ENCODE results near the gene LRRC36. TPM values are rescaled to one million over a fixed set of nuclear protein-coding genes. Genes with fewer than 3 reads are reported as not detected.

Gene LRRC36
- total and polyA plus RNA-seq, 2 of the 8 experiments (the other 6 are each of a cell fraction or from before 2014, with no cell fraction given) = 0.15 TPM; not detected in 1

DNA sequence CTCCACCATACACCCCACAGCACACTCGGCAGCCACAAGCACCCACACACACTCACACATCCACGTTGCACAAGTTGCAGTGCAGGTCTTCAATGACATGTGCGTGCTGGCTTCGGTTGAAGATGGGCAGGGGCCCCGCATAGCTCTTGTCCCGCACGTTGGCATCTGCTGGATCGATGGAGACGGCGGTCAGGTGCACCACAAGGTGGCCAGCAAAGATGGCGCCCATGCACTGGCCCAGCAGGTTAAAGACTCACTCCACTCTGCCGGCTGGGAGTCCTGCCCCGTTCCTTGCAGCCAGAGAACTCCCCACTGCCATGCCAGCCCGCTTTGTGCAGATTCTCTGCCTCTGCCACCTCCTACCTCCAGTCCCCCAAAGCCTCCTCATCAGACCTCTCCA is 74.3 kb downstream of the LRRC36 start:
- WGBS, 2 experiments (ENCODE audit: extremely low coverage in 1 of 2, insufficient coverage in 1 of 2, insufficient read length in 1 of 2, insufficient replicate concordance in 2 of 2, low coverage in 1 of 2, low lambda C conversion rate in 2 of 2, missing lambda C conversion rate in 1 of 2) = 88% methylated on average over 14 of the region's 14 CpGs; no CpG with 5 or more reads in 1 of the 2 experiments
- TF ChIP-seq SP1 (IDR thresholded peaks at IDR 0.05; ENCODE audit: low read depth, low read length) = no peak
- TF ChIP-seq JUND (IDR thresholded peaks at IDR 0.05; ENCODE audit: low read length) = no peak
- TF ChIP-seq POLR2A (IDR thresholded peaks at IDR 0.05; ENCODE audit: control extremely low read depth in 1 of 2, low read depth in 2 of 2, low read length in 2 of 2) = no peak
- no peak for TF ChIP-seq E2F6 (IDR thresholded peaks at IDR 0.05)
- TF ChIP-seq SAP30 (IDR thresholded peaks at IDR 0.05; ENCODE audit: insufficient read depth, insufficient replicate concordance, low read length) = no peak
- no peak for TF ChIP-seq MAX (IDR thresholded peaks at IDR 0.05)
- TF ChIP-seq SUZ12 (IDR thresholded peaks at IDR 0.05; ENCODE audit: low read length) = no peak
- no peak for TF ChIP-seq EGR1 (IDR thresholded peaks at IDR 0.05; ENCODE audit: borderline replicate concordance, low read depth, low read length)
- TF ChIP-seq PHF8 (conservative IDR thresholded peaks at IDR 0.05; ENCODE audit: low read depth, low read length) = no peak

More for the DNA sequence above, 74.3 kb downstream of the LRRC36 start:
- H3K4me3 ChIP-seq (ENCODE audit: extremely low read depth in 1 of 4, insufficient read depth in 2 of 4, low read depth in 3 of 4, low read length in 4 of 4) = no peak overlapping the region
- DNase-seq (ENCODE audit: low read depth in 1 of 2, low spot score in 2 of 2) = no peak
- H3K79me2 ChIP-seq (ENCODE audit: control insufficient read depth in 1 of 2, insufficient read depth in 2 of 2, low read length in 2 of 2) = no peaks in the 10 kb centered on the region
- no peak overlapping the region for H2BK120ac ChIP-seq (replicated peaks; ENCODE audit: low read depth, low read length)
- no peak overlapping the region for H3K23ac ChIP-seq (ENCODE audit: insufficient read length)
- POLR2A ChIA-PET (ENCODE audit: partially characterized antibody) = interaction anchor here (1.2 kb wide), 1 partner anchor 14 kb away, joined by 4 read pairs; no protein-coding TSS in a partner anchor
- H3K9me3 ChIP-seq (ENCODE audit: insufficient read depth in 2 of 2, low read depth in 1 of 2, low read length in 1 of 2) = no peaks in the 10 kb centered on the region
- H3K14ac ChIP-seq (ENCODE audit: insufficient read length) = no peak overlapping the region
- H3K27ac ChIP-seq (ENCODE audit: low read depth, low read length) = no peak overlapping the region
- H4K8ac ChIP-seq (ENCODE audit: extremely low read depth, insufficient read depth, low read length) = no peak overlapping the region; the same call in 1 of the 2 replicates
- no peak overlapping the region for H3K4ac ChIP-seq (replicated peaks; ENCODE audit: insufficient read length, low read depth, low read length)
- H4K5ac ChIP-seq (ENCODE audit: insufficient read length, low read depth, low read length) = no peak overlapping the region
- H3K23me2 ChIP-seq (ENCODE audit: low read depth, low read length) = peaks cover 2% of the 10 kb centered on the region; the same call in 1 of the 2 replicates
- H4K91ac ChIP-seq (replicated peaks; ENCODE audit: insufficient read length, low read length) = no peak overlapping the region
- no peak overlapping the region for H2AFZ ChIP-seq (ENCODE audit: low read length)
- H2BK12ac ChIP-seq (ENCODE audit: low read depth, low read length) = no peak overlapping the region
- no peak overlapping the region for H3K4me2 ChIP-seq (ENCODE audit: insufficient read depth in 1 of 2, low read depth in 2 of 2, low read length in 2 of 2)
- H2BK20ac ChIP-seq (ENCODE audit: low read length) = no peak overlapping the region
- H2BK15ac ChIP-seq (ENCODE audit: low read length) = no peak overlapping the region
- H3K9ac ChIP-seq (replicated peaks in 1 of 4; ENCODE audit: extremely low read depth in 1 of 4, low read depth in 3 of 4, low read length in 3 of 4) = no peak overlapping the region
- H4K20me1 ChIP-seq (replicated peaks in 1 of 2; ENCODE audit: control insufficient read depth in 1 of 2, insufficient read depth in 2 of 2, low read length in 2 of 2) = no peaks in the 10 kb centered on the region
- peaks cover 0 to 11% (median 7%) of the 10 kb centered on the region in 4 experiments; a peak in 4 of 7 replicates for H3K27me3 ChIP-seq (replicated peaks in 1 of 4; ENCODE audit: control insufficient read depth in 3 of 4, extremely low read depth in 1 of 4, insufficient read depth in 3 of 4, low read length in 3 of 4)
- no peak overlapping the region for H2BK5ac ChIP-seq (ENCODE audit: low read depth, low read length)
- no peaks in the 10 kb centered on the region for H3K79me1 ChIP-seq (ENCODE audit: low read depth, low read length)
- H3K56ac ChIP-seq (replicated peaks; ENCODE audit: insufficient read length, low read depth, low read length) = no peak overlapping the region
- H3K36me3 ChIP-seq (ENCODE audit: control insufficient read depth in 2 of 4, insufficient read depth in 4 of 4, low read length in 3 of 4) = no peaks in the 10 kb centered on the region
- CTCF ChIA-PET (ENCODE audit: partially characterized antibody) = interaction anchor here (0.8 to 32.4 kb wide), 16 partner anchors 12 to 140 kb away, joined by 3 to 476 read pairs (median 6); partner anchors contain the start of genes HSD11B2, KCTD19, LRRC36 and ZDHHC1
- H3K4me1 ChIP-seq (replicated peaks in 1 of 4; ENCODE audit: control insufficient read depth in 3 of 4, insufficient read depth in 4 of 4, low read length in 3 of 4) = peaks cover 0 to 33% (median 18%) of the 10 kb centered on the region in 4 experiments; a peak in 6 of 7 replicates
- FAIRE-seq = no peak
- no peak overlapping the region for H3K18ac ChIP-seq (ENCODE audit: extremely low read depth, low read length)
- no peak overlapping the region for H2AK5ac ChIP-seq (ENCODE audit: low read depth, low read length)
